Spleen (tissue), 13 donors: ENCODE measurements around the gene KRTAP10-8. TPM values are rescaled to one million over a fixed set of nuclear protein-coding genes. Genes with fewer than 3 reads are reported as not detected.

ENCODE experiments used
- DNase-seq: peaks from one replicate; pipeline ENCODE4 v3.0.0-alpha.2; 2020
- H3K27ac ChIP-seq, 8 donors: fragments of 200-600 bp; sonication (generic) in 7 of 8; 1 replicate in 4 of 8; 2 replicates in 4 of 8; pipeline versions ENCODE4 v1.5.0 to v1.8.0; 2016 to 2021; ENCODE audit warnings: inconsistent platforms in 4 of 8, mild to moderate bottlenecking in 4 of 8, moderate library complexity in 1 of 8
- H3K27me3 ChIP-seq, 7 donors: fragments of 200-600 bp; sonication (generic) in 6 of 7; replicated peaks in 1 of 7; 1 replicate in 4 of 7; 2 replicates in 3 of 7; pipeline versions ENCODE4 v1.5.0 to v1.8.0; 2016 to 2021; ENCODE audit warnings: inconsistent platforms in 3 of 7, mild to moderate bottlenecking in 1 of 7
- H3K36me3 ChIP-seq, 6 donors: fragments of 200-600 bp; sonication (generic) in 5 of 6; 1 replicate in 4 of 6; 2 replicates in 2 of 6; pipeline versions ENCODE4 v1.5.0 to v1.8.0; 2016 to 2021; ENCODE audit warnings: inconsistent platforms in 2 of 6
- H3K4me1 ChIP-seq, 6 donors: fragments of 200-600 bp; sonication (generic) in 5 of 6; 1 replicate in 3 of 6; 2 replicates in 3 of 6; pipeline versions ENCODE4 v1.5.0 to v1.8.0; 2016 to 2021; ENCODE audit warnings: inconsistent platforms in 3 of 6
- H3K4me3 ChIP-seq, 8 donors: fragments of 200-600 bp; sonication (generic) in 7 of 8; 1 replicate in 4 of 8; 2 replicates in 4 of 8; pipeline versions ENCODE4 v1.5.0 to v1.8.0; 2016 to 2021; ENCODE audit warnings: inconsistent platforms in 4 of 8, mild to moderate bottlenecking in 4 of 8, moderate library complexity in 2 of 8
- H3K9me3 ChIP-seq, 8 donors: fragments of 200-600 bp; sonication (generic) in 7 of 8; 1 replicate in 4 of 8; 2 replicates in 4 of 8; pipeline versions ENCODE4 v1.5.0 to v1.8.0; 2016 to 2021; ENCODE audit warnings: inconsistent platforms in 4 of 8
- POLR2A ChIP-seq, 3 donors: fragments of 450-650 bp; IDR thresholded peaks; one replicate each; pipeline ENCODE4 v1.5.1; 2017; ENCODE audit warnings: antibody characterized with exemption in 3 of 3, mild to moderate bottlenecking in 1 of 3
- POLR2AphosphoS5 ChIP-seq, 3 donors: sonication (generic); formaldehyde crosslinking; IDR thresholded peaks; one replicate each; pipeline ENCODE4 v1.5.1; 2017; ENCODE audit warnings: antibody characterized with exemption in 3 of 3
- WGBS, 5 donors: extraction: QIAGEN DNeasy Blood & Tissue Kit in 3 of 5; methylation state at CpG; one replicate each; pipeline versions ENCODE4 v1.1.5 to v1.1.7; 2013 to 2018; 5-methylcytosine and 5-hydroxymethylcytosine counted together
- intact Hi-C: fragments of 100-400 bp; cut with DNase I; formaldehyde crosslinking; loops from one replicate; pipeline ENCODE4 v1.15.0; 2023; ENCODE audit warnings: low total_unique reads
- long read RNA-seq, 2 donors: transcript quantifications; one replicate each; lab custom pipeline, GENCODE V29; 2026
- polyA plus RNA-seq, 3 donors: library from polyadenylated mRNA; stranded (reverse); fragments of 200-250 nt; gene quantifications; one replicate each; pipeline ENCODE4 v1.2.1, GENCODE V29; 2013
- total RNA-seq, 7 donors: library from RNA; depleted of rRNA in 3 of 7; stranded (reverse); fragments of >200 nt in 3 of 7; fragmentation: NEBNext Ultra II Directional in 4 of 7; extraction: Animal tissue kit (Norgen Biotek cat#: 25700) in 4 of 7; gene quantifications; one replicate each; pipeline versions ENCODE4 v1.1.0 to v1.2.1, GENCODE V29; 2016 to 2021
- TF ChIP-seq, protein P1 (sequence below), 11 experiments: fragments of 200-600 bp in 7 of 11; fragments of 450-650 bp in 4 of 11; sonication (generic) in 4 of 11; IDR thresholded peaks in 8 of 11; conservative IDR thresholded peaks in 3 of 11; 1 replicate in 7 of 11; 2 replicates in 4 of 11; pipeline versions ENCODE4 v1.4.0 to v1.8.0; 2016 to 2021; ENCODE audit warnings: antibody characterized with exemption in 11 of 11, inconsistent platforms in 4 of 11, mild to moderate bottlenecking in 1 of 11
- donor health status: healthy with polysubstance abuse.
- donor health status: DM: no; HTN: no; CAD: no; lungs with moderate emphysema.
- donor health status: DM: no; HTN: no; CAD: no.
- donor health status: Bipolar disorder and iron deficiency.
- donor health status: healthy.
- donor health status: DM: no; HTN: no; CAD: no.
- donor health status: DM: yes; HTN: yes; CAD: no.

KRTAP10-8 gene
- total RNA-seq, result not detected
- polyA plus RNA-seq, result not detected
- long read RNA-seq, donor 1, result 0 reads
- long read RNA-seq, donor 2, result 0 reads

DNA sequence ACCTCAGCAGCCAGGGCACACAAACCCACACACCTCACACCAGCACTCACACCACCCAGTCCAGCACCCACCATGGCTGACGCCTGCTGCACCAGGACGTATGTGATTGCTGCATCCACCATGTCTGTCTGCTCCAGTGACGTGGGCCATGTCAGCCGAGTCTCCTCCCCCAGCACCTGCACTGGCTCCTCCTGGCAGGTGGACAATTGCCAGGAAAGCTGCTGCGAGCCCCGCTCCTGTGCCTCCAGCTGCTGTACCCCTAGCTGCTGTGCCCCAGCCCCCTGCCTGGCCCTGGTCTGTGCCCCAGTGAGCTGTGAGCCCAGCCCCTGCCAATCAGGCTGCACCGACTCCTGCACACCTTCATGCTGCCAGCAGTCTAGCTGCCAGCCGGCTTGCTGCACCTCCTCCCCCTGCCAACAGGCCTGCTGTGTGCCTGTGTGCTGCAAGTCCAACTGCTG, at the start of gene KRTAP10-8:
Gene KRTAP10-8, plus strand, starts transcription at position 51 of the 458 bp plus-strand sequence. Its CDS starts 22 bp downstream, at position 73.
- TF ChIP-seq POLR2A (IDR thresholded peaks at IDR 0.05), result no peak
- TF ChIP-seq POLR2AphosphoS5 (IDR thresholded peaks at IDR 0.05), result no peak
- TF ChIP-seq, protein P1, sequence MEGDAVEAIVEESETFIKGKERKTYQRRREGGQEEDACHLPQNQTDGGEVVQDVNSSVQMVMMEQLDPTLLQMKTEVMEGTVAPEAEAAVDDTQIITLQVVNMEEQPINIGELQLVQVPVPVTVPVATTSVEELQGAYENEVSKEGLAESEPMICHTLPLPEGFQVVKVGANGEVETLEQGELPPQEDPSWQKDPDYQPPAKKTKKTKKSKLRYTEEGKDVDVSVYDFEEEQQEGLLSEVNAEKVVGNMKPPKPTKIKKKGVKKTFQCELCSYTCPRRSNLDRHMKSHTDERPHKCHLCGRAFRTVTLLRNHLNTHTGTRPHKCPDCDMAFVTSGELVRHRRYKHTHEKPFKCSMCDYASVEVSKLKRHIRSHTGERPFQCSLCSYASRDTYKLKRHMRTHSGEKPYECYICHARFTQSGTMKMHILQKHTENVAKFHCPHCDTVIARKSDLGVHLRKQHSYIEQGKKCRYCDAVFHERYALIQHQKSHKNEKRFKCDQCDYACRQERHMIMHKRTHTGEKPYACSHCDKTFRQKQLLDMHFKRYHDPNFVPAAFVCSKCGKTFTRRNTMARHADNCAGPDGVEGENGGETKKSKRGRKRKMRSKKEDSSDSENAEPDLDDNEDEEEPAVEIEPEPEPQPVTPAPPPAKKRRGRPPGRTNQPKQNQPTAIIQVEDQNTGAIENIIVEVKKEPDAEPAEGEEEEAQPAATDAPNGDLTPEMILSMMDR (IDR thresholded peaks at IDR 0.05 in 8 of 11, conservative IDR thresholded peaks at IDR 0.05 in 3 of 11), result no peak
- peaks cover 0 to 41% (median 0%) of the 10 kb centered on the region in 7 donors for H3K27me3 ChIP-seq
- peaks cover 0 to 40% (median 34%) of the 10 kb centered on the region in 8 donors for H3K9me3 ChIP-seq
- 81 to 94% (median 90%) methylated on average over 6 to 8 of the region's 8 CpGs for WGBS, 5 donors
- no peak for DNase-seq
- no peak within 1 kb of the TSS for H3K27ac ChIP-seq
- intact Hi-C loops, result no loop called here
- H3K4me3 ChIP-seq, result no peak within 1 kb of the TSS
- no peaks in the 10 kb centered on the region for H3K36me3 ChIP-seq
- H3K4me1 ChIP-seq, result no peaks in the 10 kb centered on the region

DNA sequence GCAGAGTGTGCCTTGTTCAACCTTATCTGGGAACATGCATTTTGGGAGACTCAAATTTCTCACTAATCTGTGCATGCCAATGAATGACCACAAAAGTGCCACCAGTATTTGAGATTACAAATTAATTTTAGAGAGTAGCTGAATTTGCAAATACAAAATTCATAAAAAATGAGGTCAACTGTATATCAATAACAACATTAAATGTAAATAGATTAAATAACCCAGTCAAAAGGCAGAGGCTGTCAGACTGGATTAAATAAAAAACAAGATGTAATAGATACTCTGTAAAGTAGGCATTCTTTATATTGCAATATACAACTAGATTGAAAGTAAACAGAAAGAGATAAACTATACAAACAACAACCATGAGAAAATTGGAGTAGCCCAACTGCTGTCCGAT, 47.8 kb upstream of the KRTAP10-8 start:
- no peak overlapping the region for H3K4me3 ChIP-seq
- intact Hi-C loops, result no loop called here

DNA sequence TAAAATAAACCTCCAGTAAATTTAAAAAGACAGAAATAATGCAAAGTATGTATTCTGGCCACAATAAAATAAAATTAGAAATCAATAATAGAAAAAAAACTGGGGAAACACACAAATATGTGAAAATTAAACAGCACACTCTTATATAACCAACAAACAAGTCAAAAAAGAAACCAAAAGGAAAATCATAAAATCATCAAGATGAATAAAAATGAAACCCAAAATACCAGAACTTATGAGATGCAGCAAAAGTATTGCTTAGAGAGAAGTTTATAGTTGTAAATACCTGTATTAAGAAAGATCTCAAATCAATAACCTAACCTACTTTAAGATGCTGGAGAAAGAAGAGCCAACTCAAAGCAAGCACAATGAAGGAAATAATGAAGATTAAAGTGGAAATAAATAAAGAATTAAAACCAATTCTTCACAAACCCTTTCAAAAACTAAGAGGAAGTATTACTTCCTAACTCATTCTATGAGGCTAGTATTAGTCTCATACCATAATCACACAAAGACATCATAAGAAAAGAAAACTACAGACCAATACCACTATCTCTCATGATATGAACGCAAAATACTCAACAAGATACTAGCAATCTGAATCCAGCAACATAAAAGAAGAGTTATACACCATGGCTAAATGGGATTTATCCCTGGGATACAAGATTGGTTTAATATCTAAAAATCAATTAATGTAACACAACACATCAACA, 46.8 kb upstream of the KRTAP10-8 start:
- Histone ChIP-seq H3K36me3 (no peaks in the 10 kb centered on the region), H3K4me3 (no peak overlapping the region), H3K9me3 (peaks cover 4 to 28% (median 22%) of the 10 kb centered on the region in 8 donors), H3K27ac (peak overlapping the region in 7 of 8 donors; percentile 9 to 65 (median 44)), H3K27me3 (peaks cover 0 to 9% (median 0%) of the 10 kb centered on the region in 7 donors), H3K4me1 (peaks cover 0 to 24% (median 3%) of the 10 kb centered on the region in 6 donors)
- intact Hi-C loops, result no loop called here
- TF ChIP-seq POLR2AphosphoS5 (IDR thresholded peaks at IDR 0.05) (no peak), POLR2A (IDR thresholded peaks at IDR 0.05) (no peak)
- TF ChIP-seq, protein P1 (IDR thresholded peaks at IDR 0.05 in 8 of 11, conservative IDR thresholded peaks at IDR 0.05 in 3 of 11), result no peak
- WGBS, 5 donors, result 0 to 81% (median 35%) methylated on average over 1 of the region's 1 CpG
- no peak for DNase-seq

More for the DNA sequence above, 47.8 kb upstream of the KRTAP10-8 start:
- DNase-seq, result no peak
- TF ChIP-seq, protein P1 (IDR thresholded peaks at IDR 0.05 in 8 of 11, conservative IDR thresholded peaks at IDR 0.05 in 3 of 11), result no peak
- no peak for TF ChIP-seq POLR2AphosphoS5 (IDR thresholded peaks at IDR 0.05)
- TF ChIP-seq POLR2A (IDR thresholded peaks at IDR 0.05), result no peak
- peaks cover 0 to 24% (median 3%) of the 10 kb centered on the region in 6 donors for H3K4me1 ChIP-seq
- peaks cover 4 to 35% (median 24%) of the 10 kb centered on the region in 8 donors for H3K9me3 ChIP-seq
- H3K27ac ChIP-seq, result peak overlapping the region in 1 of 8 donors; percentile 65
- no peaks in the 10 kb centered on the region for H3K36me3 ChIP-seq
- H3K27me3 ChIP-seq, result peaks cover 0 to 8% (median 0%) of the 10 kb centered on the region in 7 donors
- 90 to 100% (median 98%) methylated on average over 1 of the region's 1 CpG for WGBS, 5 donors

- TF ChIP-seq, protein P1 (IDR thresholded peaks at IDR 0.05 in 8 of 11, conservative IDR thresholded peaks at IDR 0.05 in 3 of 11), result no peak
- TF ChIP-seq POLR2A (IDR thresholded peaks at IDR 0.05) (no peak), POLR2AphosphoS5 (IDR thresholded peaks at IDR 0.05) (no peak)
- Histone ChIP-seq H3K27ac (no peak overlapping the region), H3K4me1 (peaks cover 0 to 24% (median 3%) of the 10 kb centered on the region in 6 donors), H3K36me3 (no peaks in the 10 kb centered on the region), H3K9me3 (peaks cover 4 to 28% (median 24%) of the 10 kb centered on the region in 8 donors), H3K4me3 (no peak overlapping the region), H3K27me3 (peaks cover 0 to 12% (median 0%) of the 10 kb centered on the region in 7 donors)
- DNase-seq, result no peak
- WGBS, 5 donors, result 20 to 40% (median 29%) methylated on average over 1 of the region's 1 CpG
- intact Hi-C loops, result no loop called here
Observed at GRCh38 chr21:44566403-44566802, 45.5 kb upstream of the KRTAP10-8 start.
